Measurements from ENCODE around the gene USF2. TPM values are rescaled to one million over a fixed set of nuclear protein-coding genes. Genes with fewer than 3 reads are reported as not detected.
A peak's percentile ranks its signal among the peaks of the same experiment; 100 is the strongest.

USF2 gene
- total and polyA plus RNA-seq, 5 experiments from 2014 or later: 4.5 to 232 (median 6.9) TPM

- ATAC-seq: peak in 1 of 2 donors; percentile 61
- POLR2A ChIA-PET: no interaction called here
- H3K9me3 Mint-ChIP-seq: no peaks in the 10 kb centered on the region
- no peaks in the 10 kb centered on the region for H3K36me3 Mint-ChIP-seq
- peaks cover 0 to 5% (median 0%) of the 10 kb centered on the region in 5 donors for H3K27me3 Mint-ChIP-seq
- peak in 1 of 10 donors; percentile 18 for DNase-seq
- H3K4me1 Mint-ChIP-seq: peaks cover 0 to 21% (median 2%) of the 10 kb centered on the region in 4 donors
- no peak overlapping the region for H3K4me3 Mint-ChIP-seq
- H3K27ac Mint-ChIP-seq: peak overlapping the region in 1 of 10 donors; percentile 60
Measured at GRCh38 chr19:35310331-35310730, 41.6 kb downstream of the USF2 start.

GRCh38 chr19:35310811-35311465 lies 42.2 kb downstream of the USF2 start:
- ATAC-seq (peak in 1 of 2 donors; percentile 3), DNase-seq (no peak)
- Mint-ChIP-seq H3K4me1 (peaks cover 0 to 23% (median 2%) of the 10 kb centered on the region in 4 donors), H3K27me3 (peaks cover 0 to 5% (median 0%) of the 10 kb centered on the region in 5 donors), H3K36me3 (no peaks in the 10 kb centered on the region), H3K4me3 (no peak overlapping the region), H3K9me3 (no peaks in the 10 kb centered on the region), H3K27ac (peak overlapping the region in 1 of 10 donors; percentile 27)
- POLR2A ChIA-PET: no interaction called here

- POLR2A ChIA-PET: no interaction called here
- Mint-ChIP-seq H3K4me3 (no peak overlapping the region), H3K27ac (peak overlapping the region in 1 of 10 donors; percentile 62), H3K27me3 (peaks cover 0 to 5% (median 0%) of the 10 kb centered on the region in 5 donors), H3K9me3 (no peaks in the 10 kb centered on the region), H3K36me3 (no peaks in the 10 kb centered on the region), H3K4me1 (peaks cover 0 to 22% (median 2%) of the 10 kb centered on the region in 4 donors)
- DNase-seq (no peak), ATAC-seq (no peak)
Measured at GRCh38 chr19:35311901-35312665, 43.3 kb downstream of the USF2 start.

GRCh38 chr19:35313587-35313986 lies 44.8 kb downstream of the USF2 start:
- Mint-ChIP-seq H3K9me3 (no peaks in the 10 kb centered on the region), H3K27ac (peak overlapping the region in 1 of 10 donors; percentile 6), H3K36me3 (no peaks in the 10 kb centered on the region), H3K27me3 (peaks cover 0 to 2% (median 0%) of the 10 kb centered on the region in 5 donors), H3K4me1 (peaks cover 1 to 26% (median 5%) of the 10 kb centered on the region in 4 donors), H3K4me3 (no peak overlapping the region)
- POLR2A ChIA-PET: interaction anchor here (0.5 kb wide), 1 partner anchor 12 kb away, joined by 3 read pairs; no protein-coding TSS in a partner anchor
- DNase-seq (no peak), ATAC-seq (no peak)

- Mint-ChIP-seq H3K9me3 (no peaks in the 10 kb centered on the region), H3K4me1 (peaks cover 4 to 30% (median 9%) of the 10 kb centered on the region in 4 donors), H3K36me3 (no peaks in the 10 kb centered on the region), H3K27me3 (peaks cover 0 to 2% (median 0%) of the 10 kb centered on the region in 5 donors), H3K4me3 (no peak overlapping the region), H3K27ac (peak overlapping the region in 1 of 10 donors; percentile 79)
- no peak for DNase-seq
- ATAC-seq: no peak
- POLR2A ChIA-PET: interaction anchor here (0.5 kb wide), 1 partner anchor 12 kb away, joined by 3 read pairs; no protein-coding TSS in a partner anchor
Measured at GRCh38 chr19:35314031-35314430, 45.3 kb downstream of the USF2 start.

GRCh38 chr19:35314858-35315470 lies 46.2 kb downstream of the USF2 start:
- H3K36me3 Mint-ChIP-seq: no peaks in the 10 kb centered on the region
- POLR2A ChIA-PET: no interaction called here
- ATAC-seq (no peak), DNase-seq (no peak)
- peak overlapping the region in 1 of 10 donors; percentile 79 for H3K27ac Mint-ChIP-seq
- H3K4me3 Mint-ChIP-seq: no peak overlapping the region
- H3K27me3 Mint-ChIP-seq: peaks cover 0 to 2% (median 0%) of the 10 kb centered on the region in 5 donors
- peaks cover 4 to 34% (median 11%) of the 10 kb centered on the region in 4 donors for H3K4me1 Mint-ChIP-seq
- no peaks in the 10 kb centered on the region for H3K9me3 Mint-ChIP-seq

GRCh38 chr19:35315883-35316282 lies 47.1 kb downstream of the USF2 start:
- POLR2A ChIA-PET: no interaction called here
- Mint-ChIP-seq H3K36me3 (no peaks in the 10 kb centered on the region), H3K4me1 (peaks cover 4 to 43% (median 9%) of the 10 kb centered on the region in 4 donors), H3K4me3 (no peak overlapping the region), H3K9me3 (no peaks in the 10 kb centered on the region), H3K27ac (no peak overlapping the region), H3K27me3 (peaks cover 0 to 2% (median 0%) of the 10 kb centered on the region in 5 donors)
- ATAC-seq (no peak), DNase-seq (no peak)

- peak overlapping the region in 1 of 10 donors; percentile 56 for H3K27ac Mint-ChIP-seq
- POLR2A ChIA-PET: no interaction called here
- ATAC-seq (no peak), DNase-seq (no peak)
- no peaks in the 10 kb centered on the region for H3K36me3 Mint-ChIP-seq
- peaks cover 0 to 3% (median 0%) of the 10 kb centered on the region in 5 donors for H3K27me3 Mint-ChIP-seq
- peaks cover 0 to 2% (median 0%) of the 10 kb centered on the region in 9 donors for H3K9me3 Mint-ChIP-seq
- H3K4me1 Mint-ChIP-seq: peaks cover 4 to 50% (median 9%) of the 10 kb centered on the region in 4 donors
- no peak overlapping the region for H3K4me3 Mint-ChIP-seq
Measured at GRCh38 chr19:35316560-35316959, 47.8 kb downstream of the USF2 start.

- peaks cover 0 to 5% (median 0%) of the 10 kb centered on the region in 5 donors for H3K27me3 Mint-ChIP-seq
- H3K9me3 Mint-ChIP-seq: peaks cover 0 to 12% (median 1%) of the 10 kb centered on the region in 9 donors
- POLR2A ChIA-PET: no interaction called here
- DNase-seq: no peak
- no peak overlapping the region for H3K4me3 Mint-ChIP-seq
- peaks cover 0 to 4% (median 0%) of the 10 kb centered on the region in 3 donors for H3K36me3 Mint-ChIP-seq
- peak overlapping the region in 2 of 10 donors; percentile 54 to 74 for H3K27ac Mint-ChIP-seq
- peaks cover 4 to 57% (median 9%) of the 10 kb centered on the region in 4 donors for H3K4me1 Mint-ChIP-seq
- no peak for ATAC-seq
Measured at GRCh38 chr19:35317464-35318043, 48.8 kb downstream of the USF2 start.

GRCh38 chr19:35318679-35319448 lies 50.1 kb downstream of the USF2 start:
- peak overlapping the region in 6 of 10 donors; percentile 15 to 78 (median 52) for H3K27ac Mint-ChIP-seq
- peak overlapping the region in 2 of 10 donors; percentile 19 to 43 for H3K4me3 Mint-ChIP-seq
- H3K4me1 Mint-ChIP-seq: peaks cover 4 to 66% (median 9%) of the 10 kb centered on the region in 4 donors
- H3K36me3 Mint-ChIP-seq: peaks cover 0 to 4% (median 0%) of the 10 kb centered on the region in 3 donors
- H3K27me3 Mint-ChIP-seq: peaks cover 0 to 4% (median 0%) of the 10 kb centered on the region in 5 donors
- POLR2A ChIA-PET: interaction anchor here (1.5 kb wide), 1 partner anchor 30 kb away, joined by 3 read pairs; no protein-coding TSS in a partner anchor
- ATAC-seq: peak in 1 of 2 donors; percentile 28
- H3K9me3 Mint-ChIP-seq: peaks cover 0 to 14% (median 1%) of the 10 kb centered on the region in 9 donors
- DNase-seq: no peak

GRCh38 chr19:35320065-35320713 lies 51.4 kb downstream of the USF2 start:
- POLR2A ChIA-PET: interaction anchor here (0.7 kb wide), 1 partner anchor 166 kb away, joined by 6 read pairs; the partner anchor contains the start of gene FXYD5
- peaks cover 4 to 71% (median 9%) of the 10 kb centered on the region in 4 donors for H3K4me1 Mint-ChIP-seq
- no peak for DNase-seq
- ATAC-seq: peak in 1 of 2 donors; percentile 23
- H3K27ac Mint-ChIP-seq: peak overlapping the region in 2 of 10 donors; percentile 16 to 29
- peaks cover 0 to 4% (median 0%) of the 10 kb centered on the region in 3 donors for H3K36me3 Mint-ChIP-seq
- peaks cover 0 to 4% (median 0%) of the 10 kb centered on the region in 5 donors for H3K27me3 Mint-ChIP-seq
- H3K9me3 Mint-ChIP-seq: peaks cover 0 to 14% (median 1%) of the 10 kb centered on the region in 9 donors
- H3K4me3 Mint-ChIP-seq: peak overlapping the region in 1 of 10 donors; percentile 10
